HG03378 (cell line): ENCODE data around the gene PTPRZ1.

ENCODE experiments used
- ATAC-seq: cut with Tn5 transposase; IDR thresholded peaks from one replicate; pipeline ENCODE4 v1.9.1; 2021; ENCODE audit warnings: mild to moderate bottlenecking, moderate library complexity; ENCODE audit not compliant: unreplicated experiment

Gene PTPRZ1

DNA sequence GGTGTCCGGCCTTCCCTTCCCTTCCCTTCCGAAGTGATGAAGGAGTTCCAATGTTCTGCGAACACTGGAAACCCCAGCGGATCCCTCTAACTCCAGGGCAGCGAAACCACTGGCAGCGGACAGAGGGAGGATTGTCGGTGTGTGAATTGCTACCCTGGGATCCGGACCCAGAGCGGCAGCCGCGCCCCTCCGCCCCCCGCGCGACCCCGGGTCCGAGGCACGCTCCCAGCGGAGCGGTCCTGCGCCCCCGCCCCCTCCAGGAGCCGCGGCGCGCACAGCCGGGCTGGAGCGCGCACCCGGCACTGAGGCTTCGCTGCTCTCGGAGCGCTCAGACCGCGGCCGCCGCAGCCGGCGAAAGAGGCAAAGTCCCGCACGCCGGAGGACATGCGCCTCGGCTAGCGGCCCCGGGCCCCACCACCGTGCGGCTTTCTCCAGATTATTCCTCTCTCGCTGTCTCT lies at the start of gene PTPRZ1:
Gene PTPRZ1 (plus strand): TSS at position 331 of the 458 bp plus-strand sequence. CDS start 339 bp downstream, outside the sequence.
- no peak for ATAC-seq

GRCh38 chr7:121824276-121824675 lies 48.7 kb upstream of the PTPRZ1 start:
- no peak for ATAC-seq

DNA sequence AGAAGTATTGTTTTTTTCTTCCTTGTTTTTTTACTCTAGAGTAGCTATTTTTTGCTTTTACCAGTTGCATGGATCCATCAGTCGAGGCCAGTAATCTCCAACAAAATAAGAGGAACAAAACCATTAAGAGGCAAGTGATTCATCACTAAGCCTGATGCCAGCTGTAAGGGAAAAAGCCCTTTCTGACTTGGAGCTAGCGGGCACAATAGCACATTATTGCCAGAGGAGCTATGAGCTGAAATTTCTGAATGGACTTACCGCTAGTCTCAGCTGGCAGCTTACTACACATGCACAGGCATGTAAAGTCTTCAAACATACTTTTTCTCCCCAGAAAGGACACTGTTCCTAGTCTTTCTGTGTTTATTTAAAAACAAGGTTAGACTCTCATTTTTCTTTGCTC lies 41.6 kb upstream of the PTPRZ1 start:
- ATAC-seq = no peak

DNA sequence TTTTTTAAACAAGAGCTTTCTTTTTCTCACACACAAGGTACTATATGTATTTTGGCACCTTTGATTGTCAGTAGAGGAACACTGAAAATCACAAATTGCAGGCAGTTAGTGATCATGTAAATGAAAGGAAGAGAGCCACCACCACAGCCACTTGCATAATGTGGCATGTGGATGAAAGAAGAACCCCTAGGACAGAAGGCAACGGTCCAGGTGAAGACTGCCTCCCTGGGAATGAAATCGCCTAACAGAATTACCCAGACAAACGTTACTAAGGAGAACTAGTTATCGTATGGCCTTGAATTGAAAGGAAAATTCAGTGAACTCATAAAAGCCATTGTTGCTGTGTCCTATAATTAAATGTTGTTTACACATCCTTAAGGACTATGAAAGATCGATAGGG lies 41.2 kb upstream of the PTPRZ1 start:
- ATAC-seq = no peak

GRCh38 chr7:121832347-121832746 lies 40.6 kb upstream of the PTPRZ1 start:
- ATAC-seq = no peak

DNA sequence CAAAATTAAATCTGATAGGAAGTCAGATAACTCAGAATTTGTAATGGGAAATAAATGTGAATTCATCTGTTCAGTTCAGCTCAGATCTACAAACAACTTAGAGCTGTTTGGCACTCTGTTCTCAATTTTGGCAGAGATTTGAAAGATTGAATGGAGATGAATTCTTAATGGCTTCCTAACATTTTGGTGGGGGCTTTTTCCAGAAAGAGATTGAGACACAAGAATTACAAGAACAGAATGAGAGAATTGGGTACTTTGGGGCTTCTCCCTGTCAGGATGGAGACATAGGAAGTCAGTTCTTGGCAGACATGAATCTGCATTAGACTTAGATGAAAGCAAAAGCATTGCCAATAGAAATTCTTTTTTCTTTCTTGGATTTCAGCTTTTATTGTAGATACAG lies 39.0 kb upstream of the PTPRZ1 start:
- no peak for ATAC-seq

DNA sequence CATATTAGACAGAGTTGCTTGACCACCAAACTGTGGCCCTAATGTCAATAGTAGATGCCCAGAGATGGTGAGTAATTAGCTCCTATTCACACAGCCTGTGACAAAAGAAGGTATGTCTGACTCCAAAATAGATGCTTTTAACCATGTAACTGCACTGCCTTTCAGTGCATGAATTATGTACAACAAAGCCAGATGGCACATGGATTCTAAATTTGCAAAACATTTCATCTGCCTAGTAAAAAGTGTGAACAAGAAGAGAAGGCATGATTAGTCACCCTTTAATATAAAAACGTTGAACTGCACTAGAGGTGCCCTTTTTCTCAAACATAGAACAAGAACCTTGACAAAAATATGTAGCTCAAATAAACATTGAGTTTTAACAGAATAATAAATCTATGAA lies 35.5 kb upstream of the PTPRZ1 start:
- ATAC-seq = no peak

- ATAC-seq = no peak
Observed at GRCh38 chr7:121847041-121847440, 25.9 kb upstream of the PTPRZ1 start.

GRCh38 chr7:121853307-121853706 lies 19.7 kb upstream of the PTPRZ1 start:
- no peak for ATAC-seq

- ATAC-seq = no peak
Observed at GRCh38 chr7:121860953-121861352, 12.0 kb upstream of the PTPRZ1 start.

DNA sequence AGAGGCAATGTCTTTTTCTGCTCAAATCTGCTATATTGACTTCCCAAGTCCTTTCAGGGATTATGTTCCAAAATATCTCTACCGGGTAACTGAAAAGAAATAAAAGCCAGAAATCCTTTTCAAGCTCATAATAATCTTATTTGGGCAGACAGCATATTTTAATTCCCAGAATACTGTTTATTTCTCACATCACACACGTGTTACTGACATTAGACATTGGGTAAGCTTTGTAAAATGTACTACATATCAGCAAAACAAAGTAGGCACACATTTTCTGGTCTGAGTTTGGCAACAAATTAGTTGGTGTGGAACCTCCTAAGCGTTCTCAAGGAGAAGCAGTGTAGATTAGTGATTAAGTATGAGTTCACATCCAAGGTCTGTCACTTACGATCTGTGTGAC lies 10.4 kb upstream of the PTPRZ1 start:
- ATAC-seq = no peak

DNA sequence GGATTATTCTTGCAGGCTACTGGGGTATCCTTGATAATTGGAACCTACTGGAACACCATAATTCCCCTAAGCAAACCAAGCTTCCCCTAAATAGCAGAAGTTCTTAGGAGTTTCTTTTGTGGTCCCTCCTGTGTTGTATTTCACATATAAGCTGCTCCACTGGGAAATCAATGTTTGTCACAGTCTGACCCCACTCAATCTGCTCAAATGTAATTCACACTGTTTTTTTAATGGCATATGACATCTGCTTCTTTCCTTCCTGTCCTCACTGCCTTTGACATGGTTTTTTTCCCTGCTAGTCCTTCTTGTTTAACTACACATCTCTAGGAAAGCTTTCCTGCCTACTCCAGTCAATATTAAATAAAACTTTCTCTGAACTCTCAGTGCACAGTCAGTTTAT lies 1.8 kb upstream of the PTPRZ1 start:
- no peak for ATAC-seq

DNA sequence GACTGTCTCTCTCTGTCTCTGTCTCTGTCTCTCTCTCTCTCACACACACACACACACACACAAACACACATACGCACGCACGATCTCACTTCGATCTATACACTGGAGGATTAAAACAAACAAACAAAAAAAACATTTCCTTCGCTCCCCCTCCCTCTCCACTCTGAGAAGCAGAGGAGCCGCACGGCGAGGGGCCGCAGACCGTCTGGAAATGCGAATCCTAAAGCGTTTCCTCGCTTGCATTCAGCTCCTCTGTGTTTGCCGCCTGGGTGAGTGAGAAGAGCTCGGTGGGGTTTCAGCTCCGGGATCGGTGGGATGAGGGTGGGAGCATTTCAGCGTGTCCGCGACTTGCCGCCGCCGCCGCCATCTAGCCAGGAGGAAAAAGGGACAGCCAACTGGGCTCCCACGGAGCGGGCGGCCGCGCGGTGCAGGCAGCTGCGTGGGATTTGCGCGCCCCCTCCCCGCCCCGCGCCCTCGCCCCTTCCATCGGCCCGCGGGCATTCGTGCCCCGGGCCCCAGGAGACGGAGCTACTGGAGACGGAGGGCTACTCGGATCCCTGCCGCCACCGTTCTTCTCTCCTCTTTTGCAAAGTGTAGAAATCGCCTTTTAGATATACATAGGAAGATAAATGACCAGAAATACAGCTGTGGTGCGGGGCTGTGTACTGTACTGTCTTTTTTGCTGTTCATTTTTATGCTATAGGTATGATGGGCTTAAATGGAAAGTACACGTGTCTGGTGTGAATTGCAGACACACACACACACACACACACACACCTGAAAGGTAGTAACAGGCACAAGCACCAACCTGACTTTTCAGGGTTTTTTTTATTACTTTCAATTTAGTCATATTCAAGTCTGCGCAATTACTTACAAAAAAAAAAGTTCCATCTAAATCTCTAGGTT lies 581 bp downstream of the PTPRZ1 start:
- ATAC-seq = no peak

DNA sequence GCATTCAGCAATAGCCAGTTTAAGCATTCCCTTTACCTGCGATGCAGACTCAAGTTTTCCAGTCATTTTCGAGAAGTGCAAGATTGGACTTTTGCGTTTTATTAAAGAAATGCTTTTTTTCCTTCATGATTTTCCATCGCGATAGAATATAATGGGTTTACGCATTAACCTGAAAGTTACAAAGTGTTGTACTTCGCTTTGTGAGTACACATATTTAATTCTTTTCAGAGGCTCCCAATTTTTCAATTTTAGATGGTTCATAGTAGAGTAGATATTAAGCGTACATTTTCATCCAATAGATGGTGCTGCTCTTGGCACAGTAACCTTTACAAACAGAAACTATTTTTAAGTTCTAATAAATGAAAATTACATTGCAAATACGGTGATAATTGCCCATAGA lies 1.3 kb downstream of the PTPRZ1 start:
- ATAC-seq = no peak

DNA sequence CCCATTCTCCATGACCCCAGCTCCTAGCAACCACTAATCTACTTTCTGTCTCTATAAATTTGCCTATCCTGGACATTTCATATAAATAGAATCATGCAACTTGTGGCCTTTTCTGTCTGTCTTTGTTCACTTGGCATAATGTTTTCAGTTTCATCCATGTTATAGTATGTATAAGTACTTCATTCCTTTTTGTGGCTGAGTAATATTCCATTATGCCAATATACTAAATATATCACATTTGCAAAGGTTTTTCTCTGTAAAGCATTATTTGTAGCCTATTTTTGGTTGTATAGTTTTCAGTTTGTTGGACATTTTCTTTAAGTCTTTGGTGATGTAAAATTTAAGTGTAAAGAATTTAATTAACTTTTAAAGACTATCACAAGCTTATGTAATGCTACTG lies 2.2 kb downstream of the PTPRZ1 start:
- ATAC-seq = no peak

- ATAC-seq = no peak
Observed at GRCh38 chr7:121876656-121877500, 3.9 kb downstream of the PTPRZ1 start.

DNA sequence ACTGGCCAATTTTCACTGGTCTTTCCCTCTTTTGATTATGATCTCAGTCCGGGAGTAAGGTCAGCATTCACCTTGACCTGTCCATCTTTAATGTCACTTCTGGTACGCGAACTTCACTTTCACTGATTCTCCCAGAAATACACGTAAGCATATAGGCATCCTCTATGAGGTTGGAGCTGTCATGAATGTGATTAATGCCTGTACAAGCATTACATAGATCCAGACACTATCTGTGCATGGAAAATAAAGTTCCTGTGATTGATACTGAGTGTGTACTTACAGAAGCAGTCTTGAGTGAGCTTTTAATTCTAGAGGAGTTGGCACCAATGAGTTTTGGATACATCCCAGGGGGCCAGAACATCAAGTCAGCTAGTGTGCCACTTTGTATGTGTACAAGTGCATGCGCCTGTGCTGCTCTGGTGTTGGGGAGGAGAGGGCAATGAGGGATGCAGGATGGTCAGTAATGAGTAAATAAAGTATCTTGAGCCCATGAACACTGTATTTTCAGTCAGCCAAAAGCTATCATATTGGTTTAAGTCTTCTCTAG lies 6.0 kb downstream of the PTPRZ1 start:
- ATAC-seq = no peak

DNA sequence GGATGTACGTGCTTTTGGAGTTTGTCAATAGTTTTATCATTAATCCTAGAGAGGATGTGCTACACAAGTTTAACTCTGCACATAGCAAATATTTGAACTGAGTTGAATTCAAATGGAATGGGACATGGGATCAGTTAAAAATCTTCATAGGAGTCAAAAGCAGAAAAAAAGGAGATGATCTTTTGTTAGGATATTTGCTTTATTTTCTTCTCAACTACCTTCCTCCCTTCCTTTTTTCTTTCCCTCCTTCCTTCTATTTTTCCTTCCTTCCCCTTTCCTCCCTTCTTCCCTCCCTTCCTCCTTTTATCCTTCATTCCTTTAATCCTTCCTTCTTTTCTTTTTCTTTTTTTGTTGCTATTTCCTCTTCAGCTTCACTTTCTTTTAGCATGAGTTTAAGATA lies 6.6 kb downstream of the PTPRZ1 start:
- no peak for ATAC-seq

DNA sequence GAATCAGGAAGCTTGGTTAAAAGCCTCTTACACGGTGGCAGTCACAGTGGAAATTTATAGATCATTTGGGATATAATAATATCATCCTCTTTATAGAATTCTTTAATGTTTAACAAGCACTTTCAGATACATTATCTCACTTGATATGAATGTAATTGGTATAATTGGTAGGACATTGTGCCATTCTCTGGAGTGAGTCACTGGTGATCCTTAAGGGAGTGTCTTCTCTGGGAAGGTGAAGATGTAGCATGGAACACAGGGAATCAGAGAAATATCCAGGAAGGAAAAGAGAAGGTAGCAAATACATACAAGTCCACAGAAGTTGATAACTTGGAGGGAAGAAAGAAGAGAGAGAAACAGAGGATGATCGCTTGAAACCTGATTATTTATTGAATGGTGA lies 9.8 kb downstream of the PTPRZ1 start:
- ATAC-seq = no peak

DNA sequence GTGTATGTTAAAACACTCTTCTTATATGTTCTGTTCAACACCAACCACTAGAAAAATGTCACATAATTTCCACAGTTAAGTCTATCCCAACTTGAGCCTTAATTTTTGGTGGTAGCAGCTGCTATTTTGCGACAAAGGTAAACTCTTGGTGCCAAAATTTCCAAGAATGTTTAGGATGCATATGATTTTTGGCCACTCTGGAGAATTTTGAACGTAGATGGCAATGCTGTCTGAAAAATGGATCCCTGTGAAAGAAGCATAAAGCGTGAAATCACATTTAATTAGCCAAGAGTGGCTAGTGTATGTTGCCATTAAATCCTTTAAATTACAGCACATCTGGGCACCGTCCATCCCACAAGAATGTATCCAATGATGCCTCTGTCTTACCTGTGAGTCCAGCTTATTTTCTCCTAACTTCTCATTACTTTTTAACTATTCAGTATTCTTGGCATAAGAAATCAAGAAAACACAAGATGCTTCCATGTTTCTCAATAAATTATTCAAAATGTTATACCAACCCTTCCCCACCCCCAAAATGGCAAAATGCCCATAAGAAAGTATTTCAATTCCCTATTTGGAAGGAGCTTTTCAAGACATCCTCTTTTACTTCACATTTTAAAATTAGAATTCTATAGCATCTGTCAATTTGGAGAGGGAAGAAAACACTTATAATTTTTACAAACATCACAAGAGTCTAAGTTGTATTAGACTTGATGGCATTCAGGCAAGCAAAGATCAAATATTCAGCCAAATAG lies 12.4 kb downstream of the PTPRZ1 start:
- no peak for ATAC-seq

DNA sequence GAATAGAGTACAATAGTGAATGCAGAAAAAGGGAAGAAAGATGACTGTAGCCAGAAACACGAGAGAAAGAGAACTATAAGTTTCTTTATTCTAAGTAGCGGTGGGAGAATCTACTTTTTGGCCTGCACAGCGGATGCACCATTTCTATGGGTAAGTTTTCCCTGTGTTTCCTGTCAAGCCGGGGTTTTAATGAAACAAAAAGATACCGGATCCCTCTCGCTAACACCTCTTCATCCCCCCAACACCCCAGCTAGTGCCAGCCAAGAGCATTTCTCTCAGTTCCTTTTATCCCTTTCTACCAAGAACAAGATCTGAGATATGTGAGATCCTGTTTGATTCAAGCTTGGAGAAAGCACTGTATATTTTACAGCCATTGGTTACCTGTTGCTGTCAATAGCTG lies 14.7 kb downstream of the PTPRZ1 start:
- ATAC-seq = no peak
